Measurements from ENCODE around the gene HOXC11. TPM values are rescaled to one million over a fixed set of nuclear protein-coding genes. Genes with fewer than 3 reads are reported as not detected.
A peak's percentile ranks its signal among the peaks of the same experiment; 100 is the strongest.

The HOXC11 gene
- total RNA-seq, 2 experiments from 2014 or later = not detected

DNA sequence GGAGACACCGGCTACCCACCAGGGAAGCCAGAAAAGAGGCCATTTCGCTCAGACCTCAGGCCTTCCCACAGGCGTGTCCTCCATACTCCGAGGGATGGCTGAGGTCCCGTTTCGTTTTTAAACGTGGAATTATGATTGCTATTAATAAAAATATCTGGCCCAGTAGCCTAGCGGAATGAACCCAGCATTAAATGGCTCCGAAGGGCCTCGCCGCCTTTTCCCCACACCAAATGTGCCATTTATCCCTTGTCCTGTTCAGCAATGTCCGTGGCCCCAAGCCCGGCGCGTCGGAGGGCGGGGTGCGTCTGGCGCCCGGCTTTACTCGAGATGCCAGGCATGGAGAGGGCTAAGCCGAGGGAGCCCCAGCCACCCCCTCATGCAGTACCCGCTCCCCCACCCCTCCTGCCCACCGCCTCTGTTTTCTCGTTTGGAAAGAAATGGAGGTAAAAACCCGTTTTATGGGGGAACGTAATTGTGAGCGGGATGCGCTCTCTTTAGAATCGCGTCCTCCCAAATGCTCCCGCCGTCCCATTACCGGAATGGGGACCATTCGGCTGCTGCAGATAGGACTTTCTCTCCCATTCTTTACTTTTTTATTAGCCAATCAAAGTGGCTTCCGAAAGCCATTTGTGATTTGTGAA lies 41.6 kb downstream of the HOXC11 start:
- Mint-ChIP-seq H3K27ac (no peak overlapping the region), H3K4me1 (peaks cover 21% of the 10 kb centered on the region), H3K4me3 (no peak overlapping the region), H3K27me3 (peaks cover 78% of the 10 kb centered on the region), H3K9me3 (ENCODE audit: low read depth) (no peaks in the 10 kb centered on the region), H3K36me3 (peaks cover 1% of the 10 kb centered on the region)
- ATAC-seq (no peak), DNase-seq (no peak)
- CTCF ChIA-PET = interaction anchor here (0.6 to 5.6 kb wide), 8 partner anchors 8 to 200 kb away, joined by 3 to 44 read pairs (median 10); partner anchors contain the start of genes HOXC5 and HOXC8

DNA sequence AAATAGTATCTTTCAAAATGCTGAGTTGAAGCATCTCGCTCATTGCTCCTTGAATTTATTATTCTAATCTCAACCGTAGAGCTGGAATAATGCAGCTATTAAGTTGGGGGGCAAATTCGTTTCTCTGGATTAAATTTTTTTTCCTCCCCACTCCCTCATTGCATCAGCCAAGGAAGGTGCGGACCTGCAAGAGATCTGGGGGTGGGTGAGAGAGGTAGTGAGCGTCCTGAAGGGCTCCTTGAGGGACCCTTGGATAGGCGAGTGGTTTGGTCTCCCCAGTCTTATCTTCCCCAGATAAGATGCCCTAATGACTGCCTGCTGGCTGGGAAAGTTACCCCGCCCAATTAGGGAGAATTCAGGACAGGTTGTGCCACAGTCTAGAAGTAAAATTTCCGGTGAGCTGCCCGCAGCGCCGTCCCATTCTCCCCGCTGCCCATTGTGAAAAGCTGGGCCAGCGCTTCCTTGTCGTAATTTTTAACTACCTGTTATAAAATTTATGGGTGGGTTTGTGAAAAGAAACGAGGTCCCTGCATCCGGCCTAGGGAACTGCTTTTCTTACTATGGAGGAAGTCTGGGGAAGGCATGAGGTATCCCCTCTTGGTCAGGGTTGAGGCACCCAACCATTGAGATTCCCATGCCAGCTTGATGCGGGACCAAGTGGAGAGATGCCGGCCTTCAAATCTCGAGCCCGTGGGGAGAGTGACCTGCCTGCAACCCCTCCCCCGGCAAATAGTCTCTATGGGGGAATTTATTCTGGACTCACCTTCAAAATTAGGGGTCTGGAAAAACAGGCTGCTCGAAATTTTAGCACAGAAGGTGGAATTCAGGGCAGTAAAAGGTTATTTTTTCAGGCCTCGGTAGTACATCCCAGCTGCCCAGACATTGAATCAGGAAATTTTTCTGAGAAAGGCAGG lies 42.3 kb downstream of the HOXC11 start:
- ATAC-seq (no peak), DNase-seq (no peak)
- Mint-ChIP-seq H3K27ac (no peak overlapping the region), H3K4me1 (peaks cover 21% of the 10 kb centered on the region), H3K9me3 (ENCODE audit: low read depth) (no peaks in the 10 kb centered on the region), H3K36me3 (peaks cover 1% of the 10 kb centered on the region), H3K27me3 (peaks cover 77% of the 10 kb centered on the region), H3K4me3 (no peak overlapping the region)
- CTCF ChIA-PET = interaction anchor here (1.0 to 5.6 kb wide), 7 partner anchors 9 to 200 kb away, joined by 3 to 44 read pairs (median 18); partner anchors contain the start of gene HOXC8

DNA sequence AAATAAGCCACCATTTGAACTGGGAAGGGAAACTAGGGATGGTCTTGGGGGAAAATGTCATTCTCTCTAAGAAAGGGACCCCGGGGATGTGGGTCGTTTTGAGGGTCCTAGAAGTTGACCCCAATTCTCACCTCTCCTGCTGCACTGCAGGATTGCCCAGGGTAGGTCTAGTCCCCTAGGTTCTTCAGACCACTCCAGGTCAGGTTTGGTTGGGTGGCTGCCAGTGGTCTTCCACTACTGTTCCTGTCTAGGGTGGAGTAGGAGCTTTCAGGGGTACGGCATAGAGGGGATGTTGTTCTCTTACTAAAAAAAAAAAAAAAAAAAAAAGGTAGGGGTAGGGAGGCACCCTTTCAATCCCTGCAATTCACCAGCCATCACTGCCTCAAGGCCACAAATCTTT lies 43.1 kb downstream of the HOXC11 start:
- Mint-ChIP-seq H3K27ac (no peak overlapping the region), H3K4me1 (peaks cover 20% of the 10 kb centered on the region), H3K27me3 (peaks cover 78% of the 10 kb centered on the region), H3K36me3 (peaks cover 1% of the 10 kb centered on the region), H3K4me3 (no peak overlapping the region), H3K9me3 (ENCODE audit: low read depth) (no peaks in the 10 kb centered on the region)
- no peak for DNase-seq
- CTCF ChIA-PET = interaction anchor here (0.7 to 5.6 kb wide), 14 partner anchors 9 to 366 kb away, joined by 3 to 44 read pairs (median 12); partner anchors contain the start of genes HOXC5, HOXC6, HOXC8 and HOXC9
- no peak for ATAC-seq

DNA sequence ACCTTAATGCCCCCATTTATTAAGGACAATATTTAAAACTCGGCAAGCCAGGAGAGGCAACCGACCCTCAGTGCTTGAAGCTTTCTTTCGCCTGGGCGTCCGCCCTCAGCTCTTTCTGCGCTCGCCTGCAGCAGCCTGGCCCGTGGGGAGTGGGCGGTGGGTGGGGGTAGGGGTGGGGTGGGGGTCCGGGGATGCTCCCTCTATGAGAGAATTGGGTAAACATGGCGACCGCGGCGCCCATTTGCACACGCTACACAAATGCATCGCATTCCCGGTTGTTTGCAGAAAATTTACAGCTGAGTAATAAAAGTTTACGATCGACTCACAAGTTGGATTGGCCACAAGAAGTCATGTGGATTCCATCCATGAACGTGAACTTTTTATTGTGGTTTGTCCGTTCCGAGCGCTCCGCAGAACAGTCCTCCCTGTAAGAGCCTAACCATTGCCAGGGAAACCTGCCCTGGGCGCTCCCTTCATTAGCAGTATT lies 43.6 kb downstream of the HOXC11 start:
- H3K27me3 Mint-ChIP-seq = peaks cover 78% of the 10 kb centered on the region
- no peak for DNase-seq
- ATAC-seq = no peak
- H3K4me1 Mint-ChIP-seq = peaks cover 17% of the 10 kb centered on the region
- H3K27ac Mint-ChIP-seq = no peak overlapping the region
- CTCF ChIA-PET = interaction anchor here (0.7 to 5.6 kb wide), 16 partner anchors 10 to 365 kb away, joined by 3 to 44 read pairs (median 11); partner anchors contain the start of genes HOXC10, HOXC5, HOXC6 and HOXC8
- H3K4me3 Mint-ChIP-seq = no peak overlapping the region
- H3K9me3 Mint-ChIP-seq (ENCODE audit: low read depth) = no peaks in the 10 kb centered on the region
- H3K36me3 Mint-ChIP-seq = peaks cover 1% of the 10 kb centered on the region

DNA sequence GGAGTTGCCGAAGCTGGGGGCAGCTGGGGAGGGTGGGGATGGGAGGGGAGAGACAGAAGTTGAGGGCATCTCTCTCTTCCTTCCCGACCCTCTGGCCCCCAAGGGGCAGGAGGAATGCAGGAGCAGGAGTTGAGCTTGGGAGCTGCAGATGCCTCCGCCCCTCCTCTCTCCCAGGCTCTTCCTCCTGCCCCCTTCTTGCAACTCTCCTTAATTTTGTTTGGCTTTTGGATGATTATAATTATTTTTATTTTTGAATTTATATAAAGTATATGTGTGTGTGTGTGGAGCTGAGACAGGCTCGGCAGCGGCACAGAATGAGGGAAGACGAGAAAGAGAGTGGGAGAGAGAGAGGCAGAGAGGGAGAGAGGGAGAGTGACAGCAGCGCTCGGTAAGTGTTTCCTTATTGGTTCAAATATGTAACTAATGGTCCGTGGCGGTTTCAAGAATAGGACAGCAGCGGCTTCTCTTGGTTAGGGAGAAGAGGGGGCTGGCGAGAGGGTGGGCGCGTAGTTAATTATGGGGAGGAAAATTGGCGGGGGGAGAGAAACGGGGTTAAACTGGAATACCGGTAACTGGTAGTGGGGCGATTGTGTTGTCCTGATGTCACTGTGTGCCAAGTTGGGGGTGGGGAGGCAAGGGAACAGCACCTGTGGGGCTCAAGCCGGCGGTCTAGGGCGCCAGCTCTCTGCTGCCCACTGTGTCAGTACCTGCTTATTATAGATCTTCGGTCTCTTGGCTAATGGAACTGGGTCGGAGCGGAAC lies 44.3 kb downstream of the HOXC11 start:
- Mint-ChIP-seq H3K36me3 (peaks cover 1% of the 10 kb centered on the region), H3K27ac (peak overlapping the region; percentile 58), H3K4me3 (peak overlapping the region; percentile 74), H3K27me3 (peaks cover 82% of the 10 kb centered on the region), H3K9me3 (ENCODE audit: low read depth) (no peaks in the 10 kb centered on the region), H3K4me1 (peaks cover 15% of the 10 kb centered on the region)
- ATAC-seq (peak; percentile 48), DNase-seq (no peak)
- CTCF ChIA-PET = interaction anchor here (0.8 to 5.6 kb wide), 17 partner anchors 10 to 198 kb away, joined by 3 to 44 read pairs (median 10); partner anchors contain the start of genes HOXC10, HOXC5, HOXC6 and HOXC8

DNA sequence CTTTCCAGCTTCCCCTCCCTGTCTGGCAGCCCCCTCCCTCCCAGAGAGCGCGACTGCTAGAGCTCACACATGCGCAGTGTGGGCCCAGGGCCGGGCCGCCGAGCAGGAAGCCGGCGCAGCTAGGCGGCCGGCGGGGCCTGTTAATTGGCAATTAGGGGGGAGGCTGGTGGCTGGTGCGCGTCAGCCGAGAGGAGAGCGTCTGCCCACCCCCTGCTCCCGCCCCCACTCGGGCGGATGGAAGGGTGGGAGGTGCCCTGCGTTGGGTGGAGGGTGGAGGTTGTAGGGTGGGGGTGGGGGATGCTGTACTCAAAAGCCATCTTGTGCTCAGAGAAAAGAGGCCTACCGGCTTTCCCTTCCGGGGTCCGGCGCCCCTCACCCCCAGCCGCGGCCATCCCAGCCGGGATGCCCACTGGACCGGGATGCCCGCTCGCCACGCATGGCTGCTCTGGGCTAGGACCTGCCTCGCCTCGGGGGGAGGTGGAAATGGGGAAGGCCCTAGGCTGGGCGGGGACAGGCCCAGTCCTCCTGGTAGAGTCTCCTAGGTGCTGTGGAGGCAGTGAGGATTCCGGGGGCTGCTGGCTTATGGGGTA lies 45.0 kb downstream of the HOXC11 start:
- peak; percentile 87 for DNase-seq
- Mint-ChIP-seq H3K36me3 (peaks cover 1% of the 10 kb centered on the region), H3K9me3 (ENCODE audit: low read depth) (no peaks in the 10 kb centered on the region), H3K4me3 (peak overlapping the region; percentile 74), H3K27ac (peak overlapping the region; percentile 58), H3K4me1 (peaks cover 15% of the 10 kb centered on the region), H3K27me3 (peaks cover 81% of the 10 kb centered on the region)
- CTCF ChIA-PET = interaction anchor here (0.8 to 5.6 kb wide), 14 partner anchors 9 to 197 kb away, joined by 3 to 44 read pairs (median 12); partner anchors contain the start of genes HOXC5, HOXC6 and HOXC8
- ATAC-seq = peak; percentile 96

DNA sequence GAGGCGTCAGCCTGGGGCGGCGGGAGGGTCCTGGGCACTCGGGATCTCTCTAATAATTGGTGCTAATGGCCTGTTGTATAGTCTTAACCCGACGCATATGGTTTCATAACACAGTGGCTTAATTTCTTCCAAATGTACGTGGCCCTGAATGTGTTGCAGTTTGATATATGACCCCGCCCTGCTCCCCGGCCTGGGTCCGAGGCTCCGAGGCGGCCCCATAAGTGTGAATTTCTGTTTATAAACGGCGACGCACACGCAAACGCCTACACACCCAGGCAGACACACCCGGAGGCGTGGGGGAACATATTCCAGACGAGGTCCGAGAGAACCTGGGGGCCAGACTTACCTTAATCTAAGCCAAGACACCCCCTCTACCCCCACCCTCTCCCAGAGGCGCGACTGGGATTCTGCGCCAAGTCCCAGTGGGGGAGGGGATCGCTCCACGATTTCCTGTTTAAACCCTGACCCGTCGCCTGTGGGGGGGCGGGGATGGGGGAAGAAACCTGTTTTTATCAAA lies 45.6 kb downstream of the HOXC11 start:
- H3K36me3 Mint-ChIP-seq = peaks cover 1% of the 10 kb centered on the region
- CTCF ChIA-PET = interaction anchor here (2.3 to 7.0 kb wide), 6 partner anchors 12 to 196 kb away, joined by 18 to 44 read pairs (median 29); partner anchors contain the start of genes HOXC5 and HOXC8
- peaks cover 81% of the 10 kb centered on the region for H3K27me3 Mint-ChIP-seq
- DNase-seq (no peak), ATAC-seq (no peak)
- no peak overlapping the region for H3K27ac Mint-ChIP-seq
- H3K9me3 Mint-ChIP-seq (ENCODE audit: low read depth) = no peaks in the 10 kb centered on the region
- peak overlapping the region; percentile 74 for H3K4me3 Mint-ChIP-seq
- H3K4me1 Mint-ChIP-seq = peaks cover 15% of the 10 kb centered on the region

DNA sequence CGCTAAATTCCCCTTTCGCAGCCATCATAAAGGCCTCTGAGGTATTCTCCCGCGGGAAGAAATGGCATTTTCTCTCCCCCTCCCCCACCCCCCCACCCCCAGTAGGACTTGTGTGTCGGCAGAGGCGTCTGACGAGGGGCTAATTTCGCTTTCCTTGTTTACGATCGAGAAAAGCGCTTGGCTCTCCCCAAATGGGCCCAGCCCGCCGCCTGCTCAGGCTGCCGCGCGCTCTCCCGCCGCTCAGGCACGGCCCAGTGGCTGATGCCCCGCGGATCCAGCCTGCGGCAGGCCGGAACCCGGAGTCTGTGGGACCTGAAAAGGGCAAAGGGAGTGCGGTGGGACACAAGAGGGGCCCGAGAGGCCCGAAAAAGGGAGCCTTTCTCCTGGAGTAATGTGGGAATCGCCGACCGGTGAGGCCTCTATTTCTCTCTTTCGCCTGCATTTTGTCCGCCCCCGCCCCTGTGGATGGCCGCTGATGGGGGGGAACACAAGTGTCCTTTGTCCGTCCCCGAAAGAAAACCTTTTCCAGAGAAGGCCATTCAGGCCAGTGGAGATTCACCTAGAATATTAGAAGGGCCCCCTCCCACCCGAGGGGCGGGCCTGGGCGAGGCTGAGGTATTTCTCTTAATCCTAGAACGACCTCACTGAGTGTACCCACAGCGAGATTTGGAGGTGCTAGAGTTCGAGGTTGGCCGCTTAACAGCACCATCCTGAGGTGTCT lies 46.3 kb downstream of the HOXC11 start:
- no peaks in the 10 kb centered on the region for H3K9me3 Mint-ChIP-seq (ENCODE audit: low read depth)
- peaks cover 15% of the 10 kb centered on the region for H3K4me1 Mint-ChIP-seq
- DNase-seq = no peak
- H3K27me3 Mint-ChIP-seq = peaks cover 81% of the 10 kb centered on the region
- no peak overlapping the region for H3K4me3 Mint-ChIP-seq
- ATAC-seq = no peak
- no peak overlapping the region for H3K27ac Mint-ChIP-seq
- peaks cover 1% of the 10 kb centered on the region for H3K36me3 Mint-ChIP-seq
- CTCF ChIA-PET = interaction anchor here (7.0 kb wide), 1 partner anchor 14 kb away, joined by 39 read pairs; the partner anchor contains the start of gene HOXC5

DNA sequence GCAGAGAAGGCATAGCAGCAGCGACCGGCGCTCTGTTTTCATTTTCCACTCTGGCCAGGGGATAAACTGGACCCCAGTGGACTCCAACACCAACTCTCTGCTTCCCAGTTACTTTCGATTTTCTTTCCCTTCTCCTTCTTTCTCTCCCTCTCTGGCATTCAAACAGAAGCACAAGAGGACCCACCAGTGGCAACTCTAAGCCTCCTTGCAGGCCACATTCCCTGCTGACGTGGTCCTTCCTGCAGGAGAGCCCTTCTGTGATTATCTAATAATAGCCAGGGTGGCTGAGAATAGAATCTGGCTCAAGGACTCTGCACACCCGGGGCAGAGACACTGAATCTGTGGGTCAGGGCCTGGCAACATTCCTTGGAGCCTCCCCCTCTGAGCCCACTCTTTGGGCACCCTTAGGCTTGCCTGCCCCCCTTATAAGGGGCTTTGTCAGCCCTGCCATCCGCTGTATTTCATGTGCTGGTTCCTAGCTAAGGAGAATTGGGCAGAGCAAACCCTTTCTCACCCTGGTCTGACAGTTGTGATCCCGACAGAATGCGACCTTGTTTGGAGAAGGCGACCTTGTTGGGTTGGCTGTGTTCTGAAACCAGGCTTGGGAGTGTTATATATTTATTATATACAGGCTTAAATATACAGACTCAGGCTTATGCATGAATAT lies 47.1 kb downstream of the HOXC11 start:
- CTCF ChIA-PET = interaction anchor here (1.5 to 7.0 kb wide), 2 partner anchors 13 to 188 kb away, joined by 3 to 39 read pairs; partner anchors contain the start of gene HOXC5
- peaks cover 80% of the 10 kb centered on the region for H3K27me3 Mint-ChIP-seq
- no peak overlapping the region for H3K4me3 Mint-ChIP-seq
- no peaks in the 10 kb centered on the region for H3K36me3 Mint-ChIP-seq
- H3K27ac Mint-ChIP-seq = no peak overlapping the region
- no peak for ATAC-seq
- no peaks in the 10 kb centered on the region for H3K9me3 Mint-ChIP-seq (ENCODE audit: low read depth)
- DNase-seq = no peak
- peaks cover 11% of the 10 kb centered on the region for H3K4me1 Mint-ChIP-seq

DNA sequence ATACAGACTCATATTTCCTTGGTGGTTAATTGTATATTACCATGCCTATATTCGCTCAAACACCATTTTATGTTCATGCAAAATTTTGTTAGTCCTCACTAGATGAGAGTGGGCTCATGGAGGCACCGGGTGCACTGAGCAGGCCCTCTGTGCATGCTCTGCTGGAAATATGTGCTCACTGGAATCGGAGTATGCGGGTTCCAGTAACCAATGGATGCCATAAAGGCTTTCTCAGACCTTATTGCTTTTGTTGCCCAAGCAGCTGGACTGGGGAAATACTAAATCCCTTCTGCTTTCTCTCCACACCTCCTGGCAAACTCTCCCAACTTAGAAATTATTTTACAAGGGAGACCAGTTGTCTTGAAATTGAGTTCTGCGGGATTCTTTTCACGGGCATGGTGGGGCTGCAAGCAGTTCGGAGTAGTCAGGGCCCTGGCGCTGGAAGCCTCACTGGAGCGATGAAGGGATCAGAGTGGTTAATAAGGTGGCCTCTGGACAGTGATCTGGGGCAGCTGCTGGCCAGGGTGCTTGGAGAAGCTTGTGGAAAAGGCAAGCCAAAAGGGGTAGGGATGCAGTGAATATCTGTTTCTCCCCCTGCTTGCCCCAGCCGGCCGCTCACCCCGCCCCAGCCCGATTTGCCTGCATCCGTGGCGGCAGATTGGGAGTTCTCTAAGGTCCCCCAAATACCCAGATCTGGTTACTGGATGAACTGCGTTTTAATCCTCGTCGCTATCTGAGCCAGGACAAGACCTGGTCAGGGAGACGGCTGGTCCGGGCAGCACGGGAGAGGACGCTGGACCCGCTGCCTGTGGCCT lies 47.9 kb downstream of the HOXC11 start:
- H3K36me3 Mint-ChIP-seq = no peaks in the 10 kb centered on the region
- no peak for ATAC-seq
- H3K9me3 Mint-ChIP-seq (ENCODE audit: low read depth) = no peaks in the 10 kb centered on the region
- no peak for DNase-seq
- H3K4me3 Mint-ChIP-seq = no peak overlapping the region
- peaks cover 12% of the 10 kb centered on the region for H3K4me1 Mint-ChIP-seq
- H3K27me3 Mint-ChIP-seq = peaks cover 80% of the 10 kb centered on the region
- CTCF ChIA-PET = interaction anchor here (1.2 to 7.0 kb wide), 4 partner anchors 12 to 187 kb away, joined by 3 to 39 read pairs (median 4); partner anchors contain the start of genes HOXC5 and HOXC8
- H3K27ac Mint-ChIP-seq = no peak overlapping the region

All from activated CD8-positive, alpha-beta memory T cell treated with anti-CD3 and anti-CD28 coated beads, Interleukin-2, amount 10 ng/mL, durations not matched to agents 7 days and 5 days (primary cell).